WERI-Rb-1 (cell line): ENCODE measurements around the gene EPB41L4B.

ENCODE experiments used
- DNase-seq: peaks from one replicate; pipeline ENCODE4 v3.0.0-alpha.2; 2020
- H3K27ac ChIP-seq: fragments of 250-450 bp; sonication (Bioruptor Pico); 2 replicates; pipeline ENCODE4 v1.5.1; 2020; ENCODE audit warnings: mild to moderate bottlenecking, moderate library complexity
- H3K27me3 ChIP-seq: fragments of 250-450 bp; sonication (Bioruptor Pico); 2 replicates; pipeline ENCODE4 v1.5.1; 2021; ENCODE audit warnings: mild to moderate bottlenecking, low read depth, moderate library complexity; ENCODE audit not compliant: insufficient read depth, severe bottlenecking
- H3K36me3 ChIP-seq: fragments of 250-450 bp; sonication (Bioruptor Pico); 2 replicates; pipeline ENCODE4 v1.5.1; 2020; ENCODE audit warnings: mild to moderate bottlenecking, moderate library complexity
- H3K4me3 ChIP-seq: 2 replicates; pipeline ENCODE4 v1.5.1; 2011; ENCODE audit warnings: low read depth, mild to moderate bottlenecking, control low read depth, low read length
- H3K9me3 ChIP-seq: fragments of 250-450 bp; sonication (Bioruptor Pico); 2 replicates; pipeline ENCODE4 v1.5.1; 2021; ENCODE audit warnings: mild to moderate bottlenecking, moderate library complexity; ENCODE audit not compliant: severe bottlenecking
- CTCF ChIP-seq: IDR thresholded peaks from 2 replicates; pipeline ENCODE4 v1.5.1; 2011; ENCODE audit warnings: low read depth, mild to moderate bottlenecking, control low read depth, inconsistent platforms, low read length

EPB41L4B gene

GRCh38 chr9:109171926-109172325, 148.9 kb downstream of the EPB41L4B start:
- no peaks in the 10 kb centered on the region for H3K27me3 ChIP-seq
- H3K36me3 ChIP-seq: no peaks in the 10 kb centered on the region
- no peak overlapping the region for H3K4me3 ChIP-seq
- H3K27ac ChIP-seq: no peak overlapping the region
- no peak for DNase-seq
- no peaks in the 10 kb centered on the region for H3K9me3 ChIP-seq
- no peak for TF ChIP-seq CTCF

GRCh38 chr9:109168170-109168569, 152.7 kb downstream of the EPB41L4B start:
- Histone ChIP-seq H3K9me3 (peaks cover 5% of the 10 kb centered on the region), H3K36me3 (no peaks in the 10 kb centered on the region; the same call in 1 of the 2 replicates), H3K27ac (no peak overlapping the region), H3K4me3 (no peak overlapping the region), H3K27me3 (no peaks in the 10 kb centered on the region)
- DNase-seq: no peak
- no peak for TF ChIP-seq CTCF

GRCh38 chr9:109167716-109168115, 153.1 kb downstream of the EPB41L4B start:
- no peak overlapping the region for H3K27ac ChIP-seq
- no peak for TF ChIP-seq CTCF
- DNase-seq: no peak
- H3K4me3 ChIP-seq: no peak overlapping the region
- no peaks in the 10 kb centered on the region for H3K27me3 ChIP-seq
- no peaks in the 10 kb centered on the region; the same call in 1 of the 2 replicates for H3K36me3 ChIP-seq
- H3K9me3 ChIP-seq: peaks cover 5% of the 10 kb centered on the region

GRCh38 chr9:109166771-109167601, 153.9 kb downstream of the EPB41L4B start, which contains the start of gene FRRS1L:
TSS of gene FRRS1L (minus strand) at chr9:109167249. CDS start at chr9:109167138, 111 bp downstream.
- TF ChIP-seq CTCF: no peak
- no peaks in the 10 kb centered on the region for H3K27me3 ChIP-seq
- DNase-seq: peak; percentile 70
- H3K36me3 ChIP-seq: no peaks in the 10 kb centered on the region; the same call in 1 of the 2 replicates
- peaks cover 5% of the 10 kb centered on the region for H3K9me3 ChIP-seq
- no peak within 1 kb of the TSS for H3K27ac ChIP-seq
- peak within 1 kb of the TSS; percentile 34 for H3K4me3 ChIP-seq

- Histone ChIP-seq H3K4me3 (peak overlapping the region; percentile 34), H3K27ac (no peak overlapping the region), H3K36me3 (no peaks in the 10 kb centered on the region; the same call in 1 of the 2 replicates), H3K9me3 (peaks cover 5% of the 10 kb centered on the region), H3K27me3 (no peaks in the 10 kb centered on the region)
- no peak for DNase-seq
- no peak for TF ChIP-seq CTCF
Observed at GRCh38 chr9:109166171-109166770, 154.6 kb downstream of the EPB41L4B start.
